Endothelial cell of umbilical vein (primary cell): ENCODE results near the gene ITGA8. TPM values are rescaled to one million over a fixed set of nuclear protein-coding genes. Genes with fewer than 3 reads are reported as not detected.

Experiments
- BruUV-seq: library from RNA; stranded (reverse); fragments of 400-500 nt; replicated peaks from 2 replicates; lab custom pipeline; 2021; lab: Mats Ljungman, UMichigan
- CTCF ChIA-PET: fragments of 300-600, 350-600 bp; sonication (Branson Sonifier 250); formaldehyde crosslinking; loops from one replicate; lab custom pipeline; 2021; ENCODE audit warnings: antibody characterized with exemption, inconsistent platforms; lab: Charles Lee
- POLR2A ChIA-PET: fragments of 300-600, 350-600 bp; sonication (Branson Sonifier 250); formaldehyde crosslinking; loops from one replicate; lab custom pipeline; 2021; ENCODE audit warnings: antibody characterized with exemption, inconsistent platforms; lab: Charles Lee
- DNase-seq: peaks from one replicate; pipeline ENCODE4 v3.0.0-alpha.2; 2011; ENCODE audit warnings: low read depth, low spot score
- FAIRE-seq: peaks from 2 replicates; lab custom pipeline; 2011; peaks lifted over from hg19 to GRCh38; lab: Jason Lieb, UNC
- H2AFZ ChIP-seq: 2 replicates; pipeline ENCODE4 v1.6.0; 2012; ENCODE audit warnings: low read depth, low read length, control low read depth, inconsistent platforms
- H3K27ac ChIP-seq: 2 replicates; pipeline ENCODE4 v1.5.1; 2011; ENCODE audit warnings: low read depth, mild to moderate bottlenecking, control low read depth, low read length, moderate library complexity; ENCODE audit not compliant: insufficient read depth
- H3K27me3 ChIP-seq, 2 experiments: 2 replicates each; pipeline versions ENCODE4 v1.6.0 to v1.6.1; 2011; ENCODE audit warnings: low read length in 2 of 2, mixed read lengths in 1 of 2; ENCODE audit not compliant: control insufficient read depth in 2 of 2, insufficient read depth in 2 of 2
- H3K36me3 ChIP-seq, 2 experiments: 2 replicates in 1 of 2; 3 replicates in 1 of 2; pipeline ENCODE4 v1.5.1; 2011; ENCODE audit warnings: low read length in 2 of 2, mild to moderate bottlenecking in 1 of 2, moderate library complexity in 1 of 2; ENCODE audit not compliant: control insufficient read depth in 2 of 2, insufficient read depth in 2 of 2; ENCODE audit errors: extremely low read depth in 1 of 2
- H3K4me1 ChIP-seq: 3 replicates; pipeline ENCODE4 v1.5.1; 2011; ENCODE audit warnings: mild to moderate bottlenecking, low read length; ENCODE audit not compliant: control insufficient read depth, insufficient read depth; ENCODE audit errors: extremely low read depth
- H3K4me2 ChIP-seq: 2 replicates; pipeline ENCODE4 v1.6.1; 2011; ENCODE audit warnings: low read length, control low read depth, mixed read lengths; ENCODE audit not compliant: insufficient read depth
- H3K4me3 ChIP-seq, 3 experiments: fragments of 200-600 bp in 1 of 3; sonication (generic), shearing (Covaris generic) in 1 of 3; replicated peaks in 1 of 3; 2 replicates each; pipeline ENCODE4 v1.5.1; 2011 to 2016; ENCODE audit warnings: control low read depth in 3 of 3, low read length in 3 of 3, mild to moderate bottlenecking in 2 of 3, inconsistent platforms in 1 of 3, low read depth in 1 of 3, moderate library complexity in 1 of 3; ENCODE audit not compliant: insufficient read depth in 1 of 3
- H3K79me2 ChIP-seq: 2 replicates; pipeline ENCODE4 v1.6.0; 2012; ENCODE audit warnings: low read length, inconsistent platforms; ENCODE audit not compliant: control insufficient read depth, insufficient read depth
- H3K9ac ChIP-seq: replicated peaks from 2 replicates; pipeline ENCODE3; 2011; ENCODE audit warnings: low read length, control low read depth; ENCODE audit not compliant: insufficient read depth; ENCODE audit errors: extremely low read depth
- H3K9me1 ChIP-seq: replicated peaks from 3 replicates; pipeline ENCODE4 v1.6.0; 2011; ENCODE audit warnings: mild to moderate bottlenecking, low read length; ENCODE audit not compliant: control insufficient read depth, insufficient read depth; ENCODE audit errors: extremely low read depth
- H3K9me3 ChIP-seq: replicated peaks from 2 replicates; pipeline ENCODE4 v1.5.1; 2012; ENCODE audit warnings: low read length, inconsistent platforms; ENCODE audit not compliant: control insufficient read depth, insufficient read depth
- H4K20me1 ChIP-seq: replicated peaks from 2 replicates; pipeline ENCODE3; 2011; ENCODE audit warnings: mild to moderate bottlenecking, low read length; ENCODE audit not compliant: control insufficient read depth, insufficient read depth; ENCODE audit errors: extremely low read depth
- CTCF ChIP-seq, 2 donors: IDR thresholded peaks; 1 replicate in 1 of 2; 2 replicates in 1 of 2; pipeline ENCODE4 v1.5.1; 2011; ENCODE audit warnings: low read length in 2 of 2, mild to moderate bottlenecking in 2 of 2, moderate library complexity in 2 of 2, control low read depth in 1 of 2, inconsistent platforms in 1 of 2, low read depth in 1 of 2; ENCODE audit not compliant: insufficient read depth in 1 of 2; ENCODE audit errors: extremely low read depth in 1 of 2
- EZH2 ChIP-seq: IDR thresholded peaks from 2 replicates; pipeline ENCODE4 v1.6.1; 2012; ENCODE audit warnings: borderline replicate concordance, low read depth, mild to moderate bottlenecking, moderate library complexity, low read length, inconsistent platforms; ENCODE audit not compliant: severe bottlenecking
- FOS ChIP-seq: IDR thresholded peaks from 2 replicates; pipeline ENCODE4 v1.6.1; 2011; ENCODE audit warnings: mild to moderate bottlenecking, low read length, moderate library complexity, borderline replicate concordance; ENCODE audit not compliant: insufficient read depth
- GATA2 ChIP-seq: IDR thresholded peaks from 2 replicates; pipeline ENCODE4 v1.7.0; 2011; ENCODE audit warnings: low read depth, mild to moderate bottlenecking, moderate library complexity, mixed read lengths, low read length; ENCODE audit not compliant: insufficient read length, insufficient read depth
- JUN ChIP-seq: IDR thresholded peaks from 2 replicates; pipeline ENCODE4 v1.6.1; 2011; ENCODE audit warnings: borderline replicate concordance, low read depth; ENCODE audit not compliant: insufficient read length, insufficient read depth
- MYC ChIP-seq: IDR thresholded peaks from one replicate; pipeline ENCODE4 v1.6.1; 2011; ENCODE audit warnings: mild to moderate bottlenecking, low read depth, low read length
- POLR2A ChIP-seq: IDR thresholded peaks from 2 replicates; pipeline ENCODE4 v1.6.1; 2012; ENCODE audit warnings: low read depth, mild to moderate bottlenecking, control low read depth, low read length
- POLR2AphosphoS5 ChIP-seq: IDR thresholded peaks from 2 replicates; pipeline ENCODE4 v1.6.1; 2012; ENCODE audit warnings: low read depth, mild to moderate bottlenecking, control low read depth, low read length, moderate library complexity; ENCODE audit not compliant: insufficient read depth
- dilution Hi-C: fragments of 300-500 bp; cut with MboI; formaldehyde crosslinking; loops from one replicate; pipeline ENCODE4 v1.15.0; 2019; ENCODE audit warnings: low sequenced_read_pairs; ENCODE audit not compliant: extremely low pct_ligation_motif_present
- intact Hi-C: fragments of 100-400 bp; cut with micrococcal nuclease; formaldehyde crosslinking; loops from one replicate; pipeline ENCODE4 v1.10.0; 2022
- polyA plus RNA-seq, 4 experiments: library from polyadenylated mRNA; depleted of rRNA in 3 of 4; stranded (reverse) in 3 of 4; unstranded in 1 of 4; fragments of >200 nt; gene quantifications; 2 replicates each; pipeline versions ENCODE4 v1.2.1 to v1.2.3, GENCODE V29; 2011 to 2012; ENCODE audit warnings: missing spikeins in 1 of 4
- total RNA-seq: library from RNA; stranded (reverse); gene quantifications from 2 replicates; pipeline ENCODE4 v1.2.3, GENCODE V29; 2021
- TF ChIP-seq, protein P1 (sequence below): IDR thresholded peaks from 2 replicates; pipeline ENCODE4 v1.6.1; 2011; ENCODE audit not compliant: insufficient read depth, insufficient read length

Gene ITGA8
- total and polyA plus RNA-seq, 2 donors (not counting 3 experiments of a cell fraction or from before 2014, with no cell fraction given): 0.04 to 0.40 TPM

GRCh38 chr10:15563246-15563645 lies 156.5 kb downstream of the ITGA8 start:
- H3K4me3 ChIP-seq: no peak overlapping the region
- no peaks in the 10 kb centered on the region for H3K9me3 ChIP-seq
- no peak overlapping the region for H3K27ac ChIP-seq
- H3K9me1 ChIP-seq: no peaks in the 10 kb centered on the region
- H3K36me3 ChIP-seq: no peaks in the 10 kb centered on the region
- FAIRE-seq (no peak), DNase-seq (no peak)
- H4K20me1 ChIP-seq: no peaks in the 10 kb centered on the region
- ChIA-PET POLR2A (no interaction called here), CTCF (interaction anchor here (0.7 to 1.1 kb wide), 2 partner anchors 143 to 156 kb away, joined by 3 to 4 read pairs; no protein-coding TSS in a partner anchor)
- peaks cover 0 to 3% of the 10 kb centered on the region in 2 experiments for H3K27me3 ChIP-seq
- H2AFZ ChIP-seq: no peak overlapping the region
- BruUV-seq: no TSS peak
- intact Hi-C loops: no loop called here
- no peak for TF ChIP-seq POLR2A
- no peak for TF ChIP-seq CTCF (IDR thresholded peaks at IDR 0.05; ENCODE audit: extremely low read depth in 1 of 2, insufficient read depth in 1 of 2, low read depth in 1 of 2, low read length in 2 of 2)
- no peak for TF ChIP-seq MYC
- TF ChIP-seq EZH2: no peak
- TF ChIP-seq FOS: no peak
- no peak for TF ChIP-seq POLR2AphosphoS5
- no peak for TF ChIP-seq JUN
- TF ChIP-seq, protein P1, sequence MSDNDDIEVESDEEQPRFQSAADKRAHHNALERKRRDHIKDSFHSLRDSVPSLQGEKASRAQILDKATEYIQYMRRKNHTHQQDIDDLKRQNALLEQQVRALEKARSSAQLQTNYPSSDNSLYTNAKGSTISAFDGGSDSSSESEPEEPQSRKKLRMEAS: no peak
- no peak for TF ChIP-seq GATA2
- no peaks in the 10 kb centered on the region for H3K4me1 ChIP-seq
- H3K79me2 ChIP-seq: no peaks in the 10 kb centered on the region
- H3K9ac ChIP-seq: no peak overlapping the region
- dilution Hi-C loops: no loop called here
- no peak overlapping the region for H3K4me2 ChIP-seq
